Measurements from ENCODE around the gene DTNA. TPM values are rescaled to one million over a fixed set of nuclear protein-coding genes. Genes with fewer than 3 reads are reported as not detected.

DTNA gene
- total and polyA plus RNA-seq, 2 donors from 2014 or later, result 6.2 to 22.3 TPM

DNA sequence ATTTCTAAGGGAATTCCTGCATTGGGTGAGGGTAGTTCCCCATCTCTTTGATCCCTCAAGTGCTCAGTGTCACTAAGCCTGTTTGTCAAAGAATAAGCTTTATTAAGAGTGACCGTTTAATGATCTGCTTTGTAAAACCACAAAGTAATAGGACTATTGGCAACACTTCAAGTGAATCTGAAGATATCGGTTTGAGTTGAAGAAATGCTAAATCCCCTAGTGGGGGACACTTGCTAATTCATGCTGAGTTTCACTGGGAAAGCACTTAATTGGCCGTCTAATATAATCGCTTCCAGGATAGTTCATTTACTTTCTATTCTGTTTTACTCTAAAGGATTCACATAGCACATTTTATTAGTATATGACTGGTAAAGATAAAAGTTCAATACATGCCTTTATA lies 54.4 kb downstream of the DTNA start:
- Histone ChIP-seq H3K4me1 (ENCODE audit: control insufficient read depth in 2 of 3, insufficient read depth in 2 of 3, low read depth in 1 of 3, low read length in 3 of 3) (no peaks in the 10 kb centered on the region), H3K9me3 (ENCODE audit: control insufficient read depth in 2 of 3, insufficient read depth in 1 of 3, low read length in 3 of 3) (no peaks in the 10 kb centered on the region), H3K27me3 (ENCODE audit: control insufficient read depth, insufficient read depth, low read length) (no peaks in the 10 kb centered on the region), H3K9ac (ENCODE audit: low read length in 3 of 3) (no peak overlapping the region), H3K4me3 (ENCODE audit: low read length in 3 of 3) (no peak overlapping the region), H3K27ac (ENCODE audit: low read depth in 2 of 2, low read length in 2 of 2) (no peak overlapping the region), H3K36me3 (ENCODE audit: control insufficient read depth in 2 of 3, insufficient read depth in 3 of 3, low read length in 3 of 3) (no peaks in the 10 kb centered on the region)
- FAIRE-seq (no peak), DNase-seq (no peak)
- intact Hi-C loops (cut with DNase I), result no loop called here
- TF ChIP-seq, protein P1, sequence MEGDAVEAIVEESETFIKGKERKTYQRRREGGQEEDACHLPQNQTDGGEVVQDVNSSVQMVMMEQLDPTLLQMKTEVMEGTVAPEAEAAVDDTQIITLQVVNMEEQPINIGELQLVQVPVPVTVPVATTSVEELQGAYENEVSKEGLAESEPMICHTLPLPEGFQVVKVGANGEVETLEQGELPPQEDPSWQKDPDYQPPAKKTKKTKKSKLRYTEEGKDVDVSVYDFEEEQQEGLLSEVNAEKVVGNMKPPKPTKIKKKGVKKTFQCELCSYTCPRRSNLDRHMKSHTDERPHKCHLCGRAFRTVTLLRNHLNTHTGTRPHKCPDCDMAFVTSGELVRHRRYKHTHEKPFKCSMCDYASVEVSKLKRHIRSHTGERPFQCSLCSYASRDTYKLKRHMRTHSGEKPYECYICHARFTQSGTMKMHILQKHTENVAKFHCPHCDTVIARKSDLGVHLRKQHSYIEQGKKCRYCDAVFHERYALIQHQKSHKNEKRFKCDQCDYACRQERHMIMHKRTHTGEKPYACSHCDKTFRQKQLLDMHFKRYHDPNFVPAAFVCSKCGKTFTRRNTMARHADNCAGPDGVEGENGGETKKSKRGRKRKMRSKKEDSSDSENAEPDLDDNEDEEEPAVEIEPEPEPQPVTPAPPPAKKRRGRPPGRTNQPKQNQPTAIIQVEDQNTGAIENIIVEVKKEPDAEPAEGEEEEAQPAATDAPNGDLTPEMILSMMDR (IDR thresholded peaks at IDR 0.05; ENCODE audit: borderline replicate concordance, extremely low read depth, insufficient read depth), result no peak

GRCh38 chr18:34767601-34768027 lies 57.5 kb downstream of the DTNA start:
- FAIRE-seq (no peak), DNase-seq (no peak)
- intact Hi-C loops (cut with DNase I), result no loop called here
- H3K4me3 ChIP-seq (ENCODE audit: low read length in 3 of 3), result no peak overlapping the region
- H3K9ac ChIP-seq (ENCODE audit: low read length in 3 of 3), result no peak overlapping the region
- no peaks in the 10 kb centered on the region for H3K4me1 ChIP-seq (ENCODE audit: control insufficient read depth in 2 of 3, insufficient read depth in 2 of 3, low read depth in 1 of 3, low read length in 3 of 3)
- H3K9me3 ChIP-seq (ENCODE audit: control insufficient read depth in 2 of 3, insufficient read depth in 1 of 3, low read length in 3 of 3), result no peaks in the 10 kb centered on the region
- no peaks in the 10 kb centered on the region for H3K27me3 ChIP-seq (ENCODE audit: control insufficient read depth, insufficient read depth, low read length)
- no peaks in the 10 kb centered on the region for H3K36me3 ChIP-seq (ENCODE audit: control insufficient read depth in 2 of 3, insufficient read depth in 3 of 3, low read length in 3 of 3)
- TF ChIP-seq, protein P1 (IDR thresholded peaks at IDR 0.05; ENCODE audit: borderline replicate concordance, extremely low read depth, insufficient read depth), result no peak
- H3K27ac ChIP-seq (ENCODE audit: low read depth in 2 of 2, low read length in 2 of 2), result no peak overlapping the region

DNA sequence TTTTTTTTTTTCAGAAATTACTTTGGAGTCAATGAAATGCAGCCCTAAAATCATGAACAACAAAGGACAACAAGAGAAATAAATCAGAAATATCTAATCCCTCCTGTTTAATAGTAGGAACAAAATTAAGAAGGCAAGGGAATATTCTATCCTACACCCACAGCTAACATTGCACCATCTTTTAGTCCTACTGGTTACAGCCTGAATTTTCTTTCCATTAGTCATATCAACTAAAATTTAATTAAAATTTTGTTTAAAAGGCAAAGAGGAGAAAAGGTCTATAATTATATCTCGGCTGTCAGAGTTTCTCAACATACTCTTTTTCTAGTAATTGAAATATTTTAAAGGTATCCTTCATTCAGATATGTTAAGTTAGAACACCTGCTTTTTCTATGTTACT lies 61.9 kb downstream of the DTNA start:
- FAIRE-seq, result no peak
- no peak for DNase-seq
- TF ChIP-seq, protein P1 (IDR thresholded peaks at IDR 0.05; ENCODE audit: borderline replicate concordance, extremely low read depth, insufficient read depth), result no peak
- intact Hi-C loops (cut with DNase I), result no loop called here
- Histone ChIP-seq H3K9me3 (ENCODE audit: control insufficient read depth in 2 of 3, insufficient read depth in 1 of 3, low read length in 3 of 3) (no peaks in the 10 kb centered on the region), H3K27ac (ENCODE audit: low read depth in 2 of 2, low read length in 2 of 2) (no peak overlapping the region), H3K9ac (ENCODE audit: low read length in 3 of 3) (no peak overlapping the region), H3K4me3 (ENCODE audit: low read length in 3 of 3) (no peak overlapping the region), H3K27me3 (ENCODE audit: control insufficient read depth, insufficient read depth, low read length) (no peaks in the 10 kb centered on the region), H3K4me1 (ENCODE audit: control insufficient read depth in 2 of 3, insufficient read depth in 2 of 3, low read depth in 1 of 3, low read length in 3 of 3) (peaks cover 0 to 6% (median 0%) of the 10 kb centered on the region in 3 donors), H3K36me3 (ENCODE audit: control insufficient read depth in 2 of 3, insufficient read depth in 3 of 3, low read length in 3 of 3) (no peaks in the 10 kb centered on the region)

DNA sequence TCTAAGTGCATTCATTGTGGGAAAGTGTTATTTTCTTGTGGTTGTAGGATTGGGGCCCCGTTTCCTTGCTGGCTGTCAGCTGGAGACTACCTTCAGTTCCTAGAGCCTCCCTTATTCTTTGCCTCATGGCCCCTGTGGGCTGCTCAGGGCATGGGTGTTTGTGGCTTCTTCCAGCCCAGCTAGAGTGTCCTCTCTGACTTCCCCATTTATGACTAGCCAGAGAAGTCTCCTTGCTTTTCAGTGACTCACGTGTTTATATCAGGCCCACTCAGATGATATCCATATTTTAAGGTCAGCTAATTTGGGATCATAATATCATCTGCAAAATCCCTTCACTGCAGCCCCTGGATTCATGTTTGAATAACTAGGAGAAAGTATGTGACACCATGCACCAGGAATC lies 62.8 kb downstream of the DTNA start:
- DNase-seq (no peak), FAIRE-seq (no peak)
- Histone ChIP-seq H3K4me1 (ENCODE audit: control insufficient read depth in 2 of 3, insufficient read depth in 2 of 3, low read depth in 1 of 3, low read length in 3 of 3) (peaks cover 0 to 6% (median 0%) of the 10 kb centered on the region in 3 donors), H3K27ac (ENCODE audit: low read depth in 2 of 2, low read length in 2 of 2) (no peak overlapping the region), H3K9me3 (ENCODE audit: control insufficient read depth in 2 of 3, insufficient read depth in 1 of 3, low read length in 3 of 3) (no peaks in the 10 kb centered on the region), H3K9ac (ENCODE audit: low read length in 3 of 3) (no peak overlapping the region), H3K4me3 (ENCODE audit: low read length in 3 of 3) (no peak overlapping the region), H3K27me3 (ENCODE audit: control insufficient read depth, insufficient read depth, low read length) (no peaks in the 10 kb centered on the region), H3K36me3 (ENCODE audit: control insufficient read depth in 2 of 3, insufficient read depth in 3 of 3, low read length in 3 of 3) (no peaks in the 10 kb centered on the region)
- intact Hi-C loops (cut with DNase I), result no loop called here
- TF ChIP-seq, protein P1 (IDR thresholded peaks at IDR 0.05; ENCODE audit: borderline replicate concordance, extremely low read depth, insufficient read depth), result no peak
